Gastroesophageal sphincter (tissue), 4 donors: Measurements from ENCODE around the gene SKOR2. TPM values are rescaled to one million over a fixed set of nuclear protein-coding genes. Genes with fewer than 3 reads are reported as not detected.

ENCODE experiments used
- ATAC-seq: fragments of 150-250 bp; one replicate; pipeline ENCODE4 v1.9.1; 2016; ENCODE audit warnings: mild to moderate bottlenecking, moderate library complexity
- H3K27ac ChIP-seq, 4 donors: fragments of 200-600 bp; sonication (generic) in 3 of 4; 1 replicate in 3 of 4; 2 replicates in 1 of 4; pipeline ENCODE4 v1.5.1; 2016 to 2019
- H3K27me3 ChIP-seq: fragments of 200-600 bp; sonication (generic); one replicate; pipeline ENCODE4 v1.5.1; 2019
- H3K36me3 ChIP-seq, 2 donors: fragments of 200-600 bp; sonication (generic); one replicate each; pipeline ENCODE4 v1.5.1; 2019; ENCODE audit warnings: control low read depth in 1 of 2
- H3K4me1 ChIP-seq, 3 donors: fragments of 200-600 bp; sonication (generic); 1 replicate in 2 of 3; 2 replicates in 1 of 3; pipeline ENCODE4 v1.5.1; 2016 to 2019; ENCODE audit warnings: control low read depth in 2 of 3
- H3K4me3 ChIP-seq, 2 donors: fragments of 200-600 bp; sonication (generic); one replicate each; pipeline ENCODE4 v1.5.1; 2019; ENCODE audit warnings: mild to moderate bottlenecking in 1 of 2, moderate library complexity in 1 of 2
- H3K9me3 ChIP-seq, 3 donors: fragments of 200-600 bp; sonication (generic); one replicate each; pipeline ENCODE4 v1.5.1; 2017 to 2019; ENCODE audit warnings: control low read depth in 2 of 3
- EP300 ChIP-seq: sonication (generic); formaldehyde crosslinking; IDR thresholded peaks from one replicate; pipeline ENCODE4 v1.6.1; 2017; ENCODE audit warnings: antibody characterized with exemption, mild to moderate bottlenecking
- POLR2A ChIP-seq, 2 donors: fragments of 450-650 bp; IDR thresholded peaks; one replicate each; pipeline ENCODE4 v1.6.1; 2017; ENCODE audit warnings: antibody characterized with exemption in 2 of 2, mild to moderate bottlenecking in 2 of 2, moderate library complexity in 1 of 2
- POLR2AphosphoS5 ChIP-seq: sonication (generic); formaldehyde crosslinking; IDR thresholded peaks from one replicate; pipeline ENCODE4 v1.6.1; 2017; ENCODE audit warnings: antibody characterized with exemption
- WGBS, 2 donors: methylation state at CpG; one replicate each; pipeline ENCODE4 v1.1.5; 2018; ENCODE audit warnings: low coverage in 1 of 2; 5-methylcytosine and 5-hydroxymethylcytosine counted together
- total RNA-seq, 4 donors: library from RNA; depleted of rRNA; stranded (reverse); fragments of >200 nt; gene quantifications; one replicate each; pipeline ENCODE4 v1.1.0, GENCODE V29; 2016
- TF ChIP-seq, protein P1 (sequence below), 4 experiments: fragments of 200-600 bp in 2 of 4; fragments of 450-650 bp in 2 of 4; sonication (generic) in 1 of 4; IDR thresholded peaks; one replicate each; pipeline ENCODE4 v1.5.1; 2017 to 2019; ENCODE audit warnings: antibody characterized with exemption in 4 of 4, mild to moderate bottlenecking in 2 of 4, moderate library complexity in 2 of 4

The SKOR2 gene
- total RNA-seq, 4 donors from 2014 or later, result not detected

- peak overlapping the region in 1 of 2 donors; percentile 6 for H3K4me3 ChIP-seq
- H3K9me3 ChIP-seq, result no peaks in the 10 kb centered on the region
- TF ChIP-seq, protein P1, sequence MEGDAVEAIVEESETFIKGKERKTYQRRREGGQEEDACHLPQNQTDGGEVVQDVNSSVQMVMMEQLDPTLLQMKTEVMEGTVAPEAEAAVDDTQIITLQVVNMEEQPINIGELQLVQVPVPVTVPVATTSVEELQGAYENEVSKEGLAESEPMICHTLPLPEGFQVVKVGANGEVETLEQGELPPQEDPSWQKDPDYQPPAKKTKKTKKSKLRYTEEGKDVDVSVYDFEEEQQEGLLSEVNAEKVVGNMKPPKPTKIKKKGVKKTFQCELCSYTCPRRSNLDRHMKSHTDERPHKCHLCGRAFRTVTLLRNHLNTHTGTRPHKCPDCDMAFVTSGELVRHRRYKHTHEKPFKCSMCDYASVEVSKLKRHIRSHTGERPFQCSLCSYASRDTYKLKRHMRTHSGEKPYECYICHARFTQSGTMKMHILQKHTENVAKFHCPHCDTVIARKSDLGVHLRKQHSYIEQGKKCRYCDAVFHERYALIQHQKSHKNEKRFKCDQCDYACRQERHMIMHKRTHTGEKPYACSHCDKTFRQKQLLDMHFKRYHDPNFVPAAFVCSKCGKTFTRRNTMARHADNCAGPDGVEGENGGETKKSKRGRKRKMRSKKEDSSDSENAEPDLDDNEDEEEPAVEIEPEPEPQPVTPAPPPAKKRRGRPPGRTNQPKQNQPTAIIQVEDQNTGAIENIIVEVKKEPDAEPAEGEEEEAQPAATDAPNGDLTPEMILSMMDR (IDR thresholded peaks at IDR 0.05), result no peak
- TF ChIP-seq POLR2A (IDR thresholded peaks at IDR 0.05), result no peak
- no peak for TF ChIP-seq POLR2AphosphoS5
- TF ChIP-seq EP300, result no peak
- H3K27me3 ChIP-seq, result peaks cover 97% of the 10 kb centered on the region
- no peaks in the 10 kb centered on the region for H3K36me3 ChIP-seq
- peaks cover 0 to 24% (median 0%) of the 10 kb centered on the region in 3 donors for H3K4me1 ChIP-seq
- H3K27ac ChIP-seq, result no peak overlapping the region
- no peak for ATAC-seq
- no CpG with 5 or more reads among the region's 47 CpGs for WGBS, 2 donors
Observed at GRCh38 chr18:47247036-47247415, 4.4 kb downstream of the SKOR2 start.

DNA sequence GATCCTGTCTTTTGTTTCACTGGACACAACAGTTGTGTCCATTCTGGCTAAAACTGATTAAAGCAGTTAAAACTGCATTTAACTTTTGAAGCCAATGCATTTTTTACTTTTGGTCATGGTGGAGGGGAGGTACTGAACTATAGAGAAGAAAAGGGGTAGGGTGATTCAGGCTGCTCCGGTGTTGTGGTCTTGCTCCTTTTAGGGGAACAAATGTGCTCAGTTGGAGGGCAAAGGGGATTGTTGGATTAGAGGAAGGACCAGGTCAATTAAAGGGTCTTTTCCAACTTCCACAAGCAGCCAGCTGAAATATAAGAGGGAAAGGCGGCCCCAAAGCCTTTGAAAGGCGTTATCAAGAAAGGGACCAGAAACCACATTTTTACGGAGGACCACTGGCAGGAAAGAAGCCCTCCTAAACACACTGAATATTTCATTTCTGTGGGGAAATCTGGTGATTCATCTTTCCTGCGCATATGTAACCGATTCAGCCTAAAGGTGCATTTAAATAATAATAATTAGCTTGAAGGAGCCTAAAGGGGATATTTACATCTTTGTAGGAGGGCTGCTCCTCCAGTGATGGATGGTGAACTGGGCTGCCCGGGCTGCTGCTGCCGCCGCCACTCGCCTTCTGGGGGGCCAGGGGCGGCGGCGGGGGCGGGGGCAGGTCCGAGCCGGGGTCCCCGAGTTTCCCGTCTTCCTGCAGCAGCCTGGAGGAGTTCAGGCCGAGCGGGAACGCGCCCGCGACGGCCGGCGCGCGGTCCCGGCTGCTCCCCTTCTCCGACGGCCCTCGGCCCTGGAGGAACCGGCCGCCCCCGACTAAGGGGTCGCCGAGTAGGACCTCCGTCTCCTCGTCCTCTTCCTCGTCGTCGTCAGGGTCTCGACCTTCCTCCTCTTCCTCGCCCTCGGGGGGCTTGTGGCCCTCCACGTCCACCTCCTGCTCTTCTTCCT is 5.2 kb downstream of the SKOR2 start:
- WGBS, 2 donors, result 2 to 10% methylated on average over 2 to 21 of the region's 47 CpGs
- peaks cover 97% of the 10 kb centered on the region for H3K27me3 ChIP-seq
- H3K9me3 ChIP-seq, result no peaks in the 10 kb centered on the region
- H3K4me1 ChIP-seq, result peaks cover 0 to 19% (median 0%) of the 10 kb centered on the region in 3 donors
- H3K27ac ChIP-seq, result no peak overlapping the region
- TF ChIP-seq EP300 (no peak), POLR2A (IDR thresholded peaks at IDR 0.05) (no peak), POLR2AphosphoS5 (no peak)
- TF ChIP-seq, protein P1 (IDR thresholded peaks at IDR 0.05), result no peak
- H3K4me3 ChIP-seq, result no peak overlapping the region
- no peaks in the 10 kb centered on the region for H3K36me3 ChIP-seq
- no peak for ATAC-seq

GRCh38 chr18:47244086-47244485 is 7.4 kb downstream of the SKOR2 start:
- Histone ChIP-seq H3K9me3 (no peaks in the 10 kb centered on the region), H3K4me1 (peaks cover 0 to 17% (median 0%) of the 10 kb centered on the region in 3 donors), H3K27ac (no peak overlapping the region), H3K27me3 (peaks cover 92% of the 10 kb centered on the region), H3K4me3 (no peak overlapping the region), H3K36me3 (no peaks in the 10 kb centered on the region)
- ATAC-seq, result no peak
- WGBS, 2 donors, result 20 to 25% methylated on average over 4 of the region's 4 CpGs
- TF ChIP-seq, protein P1 (IDR thresholded peaks at IDR 0.05), result no peak
- no peak for TF ChIP-seq EP300
- TF ChIP-seq POLR2AphosphoS5, result no peak
- no peak for TF ChIP-seq POLR2A (IDR thresholded peaks at IDR 0.05)

DNA sequence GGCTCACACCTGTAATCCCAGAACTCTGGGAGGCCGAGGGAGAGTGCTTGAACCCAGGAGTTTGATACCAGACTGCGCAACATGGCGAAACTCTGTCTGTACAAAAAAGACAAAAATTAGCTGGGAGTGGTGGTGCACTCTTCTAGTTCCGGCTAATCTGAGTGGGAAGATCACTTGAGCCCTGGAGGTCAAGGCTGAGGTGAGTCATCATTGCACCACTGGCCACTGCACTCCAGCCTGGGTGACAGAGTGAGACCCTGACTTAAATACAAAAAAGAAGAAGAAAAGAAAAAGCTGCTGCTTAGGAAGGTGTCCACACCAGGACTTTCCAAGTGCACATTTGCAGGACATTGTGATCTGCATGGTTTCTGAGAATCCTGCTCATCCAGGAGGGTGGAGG is 16.4 kb downstream of the SKOR2 start:
- H3K4me1 ChIP-seq, result no peaks in the 10 kb centered on the region
- no peak overlapping the region for H3K4me3 ChIP-seq
- H3K27me3 ChIP-seq, result peaks cover 69% of the 10 kb centered on the region
- no peaks in the 10 kb centered on the region for H3K36me3 ChIP-seq
- H3K9me3 ChIP-seq, result peaks cover 0 to 4% (median 0%) of the 10 kb centered on the region in 3 donors
- H3K27ac ChIP-seq, result no peak overlapping the region
- 86 to 90% methylated on average over 4 of the region's 4 CpGs for WGBS, 2 donors
- TF ChIP-seq POLR2AphosphoS5 (no peak), POLR2A (IDR thresholded peaks at IDR 0.05) (no peak), EP300 (no peak)
- TF ChIP-seq, protein P1 (IDR thresholded peaks at IDR 0.05), result no peak
- ATAC-seq, result no peak

DNA sequence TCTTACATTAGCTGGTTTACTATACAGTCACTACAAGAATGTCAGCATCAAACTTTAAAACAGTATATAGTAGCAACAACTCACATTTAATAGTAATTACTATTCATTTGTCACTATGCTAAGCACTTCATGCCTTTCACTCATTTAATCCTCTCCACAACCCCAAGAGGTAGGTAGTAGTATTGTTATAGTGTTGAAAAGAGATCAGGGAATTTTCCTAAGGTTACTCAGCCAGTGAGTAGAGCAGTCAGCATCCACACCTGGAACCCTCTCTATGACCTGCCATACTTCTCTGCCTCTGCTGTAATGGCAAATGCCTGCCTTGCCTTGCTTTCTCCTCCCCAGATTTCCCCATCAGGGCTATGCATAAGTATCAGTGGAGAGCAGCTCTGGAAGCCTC is 24.8 kb downstream of the SKOR2 start:
- TF ChIP-seq, protein P1 (IDR thresholded peaks at IDR 0.05), result no peak
- TF ChIP-seq EP300, result no peak
- no peak for TF ChIP-seq POLR2A (IDR thresholded peaks at IDR 0.05)
- Histone ChIP-seq H3K36me3 (no peaks in the 10 kb centered on the region), H3K4me1 (no peaks in the 10 kb centered on the region), H3K27ac (no peak overlapping the region), H3K9me3 (no peaks in the 10 kb centered on the region), H3K4me3 (no peak overlapping the region), H3K27me3 (peaks cover 68% of the 10 kb centered on the region)
- no peak for ATAC-seq
